ENCODE results near the gene GCLC. TPM values are rescaled to one million over a fixed set of nuclear protein-coding genes. Genes with fewer than 3 reads are reported as not detected.

Gene GCLC
- polyA plus RNA-seq, 1 donor (not counting 4 experiments of a cell fraction or from before 2014, with no cell fraction given) = 73.2 TPM

DNA sequence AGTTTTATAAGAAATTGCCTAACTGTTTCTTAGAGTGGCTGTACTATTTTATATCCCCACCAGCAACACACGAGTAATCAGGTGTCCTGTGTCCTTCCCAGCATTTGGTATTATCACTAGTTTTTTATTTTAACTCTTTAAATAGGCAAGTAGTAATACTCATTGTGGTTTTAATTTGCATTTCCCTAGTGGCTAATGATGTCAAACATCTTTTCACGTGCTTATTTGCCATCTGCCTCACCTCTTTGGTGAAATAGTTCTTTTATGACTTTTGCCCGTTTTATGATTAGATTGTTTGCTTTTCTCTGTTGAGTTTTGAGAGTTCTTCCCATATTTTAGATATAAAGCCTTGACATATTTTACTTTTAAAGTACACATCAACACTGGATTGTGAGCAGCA is 57.8 kb downstream of the GCLC start:
- no peaks in the 10 kb centered on the region for H3K9me1 ChIP-seq (ENCODE audit: control insufficient read depth, extremely low read depth, insufficient read depth, low read length)
- H3K4me1 ChIP-seq (ENCODE audit: control insufficient read depth, extremely low read depth, insufficient read depth, low read length) = no peaks in the 10 kb centered on the region
- H2AFZ ChIP-seq (ENCODE audit: control insufficient read depth, low read length) = no peak overlapping the region
- no peak for FAIRE-seq
- no peak overlapping the region for H3K27ac ChIP-seq (ENCODE audit: control insufficient read depth, insufficient read depth, low read length)
- no peak overlapping the region for H3K9ac ChIP-seq (ENCODE audit: control insufficient read depth, extremely low read depth, insufficient read depth, low read length)
- H3K27me3 ChIP-seq (ENCODE audit: control insufficient read depth, extremely low read depth, insufficient read depth, low read length) = no peaks in the 10 kb centered on the region
- no peaks in the 10 kb centered on the region for H3K79me2 ChIP-seq (ENCODE audit: control insufficient read depth, insufficient read depth, low read length)
- TF ChIP-seq, protein P1, sequence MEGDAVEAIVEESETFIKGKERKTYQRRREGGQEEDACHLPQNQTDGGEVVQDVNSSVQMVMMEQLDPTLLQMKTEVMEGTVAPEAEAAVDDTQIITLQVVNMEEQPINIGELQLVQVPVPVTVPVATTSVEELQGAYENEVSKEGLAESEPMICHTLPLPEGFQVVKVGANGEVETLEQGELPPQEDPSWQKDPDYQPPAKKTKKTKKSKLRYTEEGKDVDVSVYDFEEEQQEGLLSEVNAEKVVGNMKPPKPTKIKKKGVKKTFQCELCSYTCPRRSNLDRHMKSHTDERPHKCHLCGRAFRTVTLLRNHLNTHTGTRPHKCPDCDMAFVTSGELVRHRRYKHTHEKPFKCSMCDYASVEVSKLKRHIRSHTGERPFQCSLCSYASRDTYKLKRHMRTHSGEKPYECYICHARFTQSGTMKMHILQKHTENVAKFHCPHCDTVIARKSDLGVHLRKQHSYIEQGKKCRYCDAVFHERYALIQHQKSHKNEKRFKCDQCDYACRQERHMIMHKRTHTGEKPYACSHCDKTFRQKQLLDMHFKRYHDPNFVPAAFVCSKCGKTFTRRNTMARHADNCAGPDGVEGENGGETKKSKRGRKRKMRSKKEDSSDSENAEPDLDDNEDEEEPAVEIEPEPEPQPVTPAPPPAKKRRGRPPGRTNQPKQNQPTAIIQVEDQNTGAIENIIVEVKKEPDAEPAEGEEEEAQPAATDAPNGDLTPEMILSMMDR (optimal IDR thresholded peaks at IDR 0.05 in 1 of 3, IDR thresholded peaks at IDR 0.05 in 1 of 3, conservative IDR thresholded peaks at IDR 0.05 in 1 of 3; ENCODE audit: extremely low read depth in 1 of 3, insufficient read depth in 2 of 3, low read length in 3 of 3) = no peak
- TF ChIP-seq EZH2 (IDR thresholded peaks at IDR 0.05; ENCODE audit: low read length) = no peak
- no peaks in the 10 kb centered on the region for H4K20me1 ChIP-seq (ENCODE audit: control insufficient read depth, extremely low read depth, insufficient read depth, low read length)
- H3K9me3 ChIP-seq (ENCODE audit: control insufficient read depth, low read depth, low read length) = no peaks in the 10 kb centered on the region
- no peak overlapping the region for H3K4me2 ChIP-seq (ENCODE audit: control insufficient read depth, extremely low read depth, insufficient read depth, low read depth, low read length)
- dilution Hi-C loops (cut with MboI; ENCODE audit: extremely low pct_ligation_motif_present, low sequenced_read_pairs) = no loop called here
- no peaks in the 10 kb centered on the region for H3K36me3 ChIP-seq (ENCODE audit: control insufficient read depth in 2 of 2, extremely low read depth in 1 of 2, insufficient read depth in 2 of 2, low read length in 2 of 2)
- no peak overlapping the region for H3K4me3 ChIP-seq (ENCODE audit: control insufficient read depth in 2 of 3, extremely low read depth in 1 of 3, insufficient read depth in 2 of 3, low read depth in 1 of 3, low read length in 3 of 3)
- DNase-seq (ENCODE audit: low read depth, low spot score) = no peak

GRCh38 chr6:53486679-53487078 is 58.2 kb downstream of the GCLC start:
- Histone ChIP-seq H3K4me1 (ENCODE audit: control insufficient read depth, extremely low read depth, insufficient read depth, low read length) (no peaks in the 10 kb centered on the region), H3K27ac (ENCODE audit: control insufficient read depth, insufficient read depth, low read length) (no peak overlapping the region), H3K36me3 (ENCODE audit: control insufficient read depth in 2 of 2, extremely low read depth in 1 of 2, insufficient read depth in 2 of 2, low read length in 2 of 2) (no peaks in the 10 kb centered on the region), H3K9ac (ENCODE audit: control insufficient read depth, extremely low read depth, insufficient read depth, low read length) (no peak overlapping the region), H3K9me3 (ENCODE audit: control insufficient read depth, low read depth, low read length) (no peaks in the 10 kb centered on the region), H3K27me3 (ENCODE audit: control insufficient read depth, extremely low read depth, insufficient read depth, low read length) (no peaks in the 10 kb centered on the region), H2AFZ (ENCODE audit: control insufficient read depth, low read length) (no peak overlapping the region), H4K20me1 (ENCODE audit: control insufficient read depth, extremely low read depth, insufficient read depth, low read length) (no peaks in the 10 kb centered on the region), H3K79me2 (ENCODE audit: control insufficient read depth, insufficient read depth, low read length) (no peaks in the 10 kb centered on the region), H3K9me1 (ENCODE audit: control insufficient read depth, extremely low read depth, insufficient read depth, low read length) (no peaks in the 10 kb centered on the region), H3K4me3 (ENCODE audit: control insufficient read depth in 2 of 3, extremely low read depth in 1 of 3, insufficient read depth in 2 of 3, low read depth in 1 of 3, low read length in 3 of 3) (no peak overlapping the region), H3K4me2 (ENCODE audit: control insufficient read depth, extremely low read depth, insufficient read depth, low read depth, low read length) (no peak overlapping the region)
- dilution Hi-C loops (cut with MboI; ENCODE audit: extremely low pct_ligation_motif_present, low sequenced_read_pairs) = no loop called here
- DNase-seq (ENCODE audit: low read depth, low spot score) (no peak), FAIRE-seq (no peak)
- no peak for TF ChIP-seq EZH2 (IDR thresholded peaks at IDR 0.05; ENCODE audit: low read length)
- TF ChIP-seq, protein P1 (optimal IDR thresholded peaks at IDR 0.05 in 1 of 3, IDR thresholded peaks at IDR 0.05 in 1 of 3, conservative IDR thresholded peaks at IDR 0.05 in 1 of 3; ENCODE audit: extremely low read depth in 1 of 3, insufficient read depth in 2 of 3, low read length in 3 of 3) = no peak
